Cardiac fibroblast (primary cell): ENCODE data around the gene OLA1.

Experiments
- DNase-seq, 2 donors: peaks; one replicate each; pipeline versions ENCODE4 v3.0.0 to v3.0.0-alpha.2; 2010; ENCODE audit warnings: low read depth in 2 of 2
- H3K4me3 ChIP-seq, 2 donors: replicated peaks in 1 of 2; 1 replicate in 1 of 2; 2 replicates in 1 of 2; pipeline ENCODE4 v1.5.1; 2011; ENCODE audit warnings: low read depth in 2 of 2, low read length in 2 of 2, mild to moderate bottlenecking in 2 of 2, moderate library complexity in 1 of 2
- CTCF ChIP-seq: IDR thresholded peaks from one replicate; pipeline ENCODE4 v1.5.1; 2011; ENCODE audit warnings: low read depth, mild to moderate bottlenecking, low read length, inconsistent platforms

Gene OLA1

GRCh38 chr2:174184504-174184903 lies 63.8 kb downstream of the OLA1 start:
- TF ChIP-seq CTCF = no peak
- H3K4me3 ChIP-seq = no peak overlapping the region
- no peak for DNase-seq

- TF ChIP-seq CTCF = no peak
- no peak for DNase-seq
- no peak overlapping the region for H3K4me3 ChIP-seq
Observed at GRCh38 chr2:174183076-174183475, 65.3 kb downstream of the OLA1 start.

GRCh38 chr2:174181368-174181767 lies 67.0 kb downstream of the OLA1 start:
- DNase-seq = no peak
- TF ChIP-seq CTCF = no peak
- H3K4me3 ChIP-seq = no peak overlapping the region

GRCh38 chr2:174180726-174181236 lies 67.6 kb downstream of the OLA1 start:
- H3K4me3 ChIP-seq = no peak overlapping the region
- peak in 1 of 2 donors; percentile 18 for DNase-seq
- TF ChIP-seq CTCF = no peak

- peak; percentile 13 for DNase-seq
- no peak overlapping the region for H3K4me3 ChIP-seq
- peak; percentile 17 for TF ChIP-seq CTCF
Observed at GRCh38 chr2:174180165-174180724, 68.1 kb downstream of the OLA1 start.

- no peak for TF ChIP-seq CTCF
- no peak overlapping the region for H3K4me3 ChIP-seq
- DNase-seq = no peak
Observed at GRCh38 chr2:174177316-174177890, 70.9 kb downstream of the OLA1 start.

- TF ChIP-seq CTCF = no peak
- peak in 1 of 2 donors; percentile 60 for DNase-seq
- H3K4me3 ChIP-seq = no peak overlapping the region
Observed at GRCh38 chr2:174176898-174177297, 71.4 kb downstream of the OLA1 start.
